ENCODE data around the gene ADAMTS6.

DNA sequence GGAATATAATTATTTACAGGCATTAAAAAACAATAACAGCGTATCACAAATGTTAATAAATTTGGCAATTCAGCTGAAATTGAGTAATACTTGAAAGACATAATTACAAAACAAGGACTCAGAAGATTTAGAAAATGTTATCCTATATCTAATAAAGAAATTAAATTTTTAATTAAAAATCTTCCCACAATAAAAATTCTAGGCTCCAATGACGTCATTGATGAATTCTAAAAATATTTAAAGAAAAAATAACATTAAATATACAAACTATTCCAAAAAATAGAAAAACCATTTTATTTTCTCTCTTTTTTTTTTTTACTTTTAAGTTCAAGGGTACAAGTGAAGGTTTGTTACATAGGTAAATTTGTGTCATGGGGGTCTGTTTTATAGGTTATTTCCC is 161.5 kb downstream of the ADAMTS6 start:
- TF ChIP-seq POLR2AphosphoS5 (IDR thresholded peaks at IDR 0.05; ENCODE audit: low read depth, low read length), result no peak
- no peak for TF ChIP-seq POLR2A (IDR thresholded peaks at IDR 0.05; ENCODE audit: low read depth, low read length)
- no peak for TF ChIP-seq TAF1 (IDR thresholded peaks at IDR 0.05; ENCODE audit: low read depth, low read length)

Data from GM12891 (cell line).